ENCODE results near the gene MRGPRG.

- TF ChIP-seq CTCF (conservative IDR thresholded peaks at IDR 0.05; ENCODE audit: low read depth, low read length) (peak; percentile 43), EZH2 (IDR thresholded peaks at IDR 0.05; ENCODE audit: borderline replicate concordance, low read depth, low read length, poor library complexity, severe bottlenecking) (no peak)
These were observed 23.1 kb downstream of the MRGPRG start for GRCh38 chr11:3195251-3196160.
